CD8-positive, alpha-beta memory T cell (primary cell): ENCODE results near the gene ABR. TPM values are rescaled to one million over a fixed set of nuclear protein-coding genes. Genes with fewer than 3 reads are reported as not detected.
A peak's percentile ranks its signal among the peaks of the same experiment; 100 is the strongest.

Experiments
- CTCF ChIA-PET: fragments of 350-600 bp; sonication (Branson Sonifier 250); formaldehyde crosslinking; loops from one replicate; lab custom pipeline; 2021; ENCODE audit warnings: antibody characterized with exemption; lab: Charles Lee
- POLR2A ChIA-PET: fragments of 350-600 bp; sonication (Branson Sonifier 250); formaldehyde crosslinking; loops from one replicate; lab custom pipeline; 2021; ENCODE audit warnings: antibody characterized with exemption; lab: Charles Lee
- DNase-seq, 5 donors: peaks; one replicate each; pipeline versions ENCODE4 v3.0.0 to v3.0.0-alpha.2; 2020 to 2022; ENCODE audit warnings: mixed read lengths in 1 of 5
- H3K27ac ChIP-seq: one replicate; pipeline ENCODE4 v1.7.0; 2013; ENCODE audit warnings: low read depth, mild to moderate bottlenecking, low read length, moderate library complexity
- H3K27me3 ChIP-seq: 2 replicates; pipeline ENCODE4 v1.7.0; 2013; ENCODE audit warnings: low read length, mild to moderate bottlenecking; ENCODE audit not compliant: insufficient read depth, poor library complexity, severe bottlenecking
- H3K36me3 ChIP-seq: 2 replicates; pipeline ENCODE4 v1.7.0; 2013; ENCODE audit warnings: mild to moderate bottlenecking, low read length, moderate library complexity; ENCODE audit not compliant: insufficient read depth
- H3K4me1 ChIP-seq: 2 replicates; pipeline ENCODE4 v1.7.0; 2013; ENCODE audit warnings: mild to moderate bottlenecking, low read length, moderate library complexity; ENCODE audit not compliant: insufficient read depth
- H3K4me3 ChIP-seq: 2 replicates; pipeline ENCODE4 v1.7.0; 2013; ENCODE audit warnings: mild to moderate bottlenecking, low read length
- H3K9me3 ChIP-seq: 2 replicates; pipeline ENCODE4 v1.7.0; 2013; ENCODE audit warnings: mild to moderate bottlenecking, low read length
- H3K27ac Mint-ChIP-seq, 8 donors: one replicate each; pipeline ENCODE4 v1.8.0; 2020 to 2021; ENCODE audit warnings: mixed read lengths in 8 of 8, mild to moderate bottlenecking in 6 of 8, inconsistent platforms in 3 of 8, moderate library complexity in 3 of 8
- H3K27me3 Mint-ChIP-seq, 2 donors: one replicate each; pipeline ENCODE4 v1.8.0; 2020 to 2021; ENCODE audit warnings: mixed read lengths in 2 of 2, mild to moderate bottlenecking in 1 of 2, moderate library complexity in 1 of 2
- H3K36me3 Mint-ChIP-seq, 3 donors: one replicate each; pipeline ENCODE4 v1.8.0; 2020 to 2021; ENCODE audit warnings: mixed read lengths in 3 of 3, inconsistent platforms in 1 of 3, mild to moderate bottlenecking in 1 of 3
- H3K4me1 Mint-ChIP-seq, 3 donors: one replicate each; pipeline ENCODE4 v1.8.0; 2020 to 2021; ENCODE audit warnings: mixed read lengths in 3 of 3, inconsistent platforms in 1 of 3, mild to moderate bottlenecking in 1 of 3
- H3K4me3 Mint-ChIP-seq, 7 donors: one replicate each; pipeline ENCODE4 v1.8.0; 2020 to 2021; ENCODE audit warnings: mixed read lengths in 7 of 7, mild to moderate bottlenecking in 6 of 7, moderate library complexity in 4 of 7, inconsistent platforms in 2 of 7
- H3K9me3 Mint-ChIP-seq, 5 donors: one replicate each; pipeline ENCODE4 v1.8.0; 2020 to 2022; ENCODE audit warnings: mixed read lengths in 5 of 5, mild to moderate bottlenecking in 3 of 5, moderate library complexity in 2 of 5, inconsistent platforms in 1 of 5
- polyA plus RNA-seq: library from polyadenylated mRNA; unstranded; fragments of 300-500 nt; fragmentation: Illumina TruSeq; gene quantifications from one replicate; pipeline ENCODE4 v1.2.3, GENCODE V29; 2021
- total RNA-seq, 2 experiments: library from RNA; stranded (reverse); gene quantifications; one replicate each; pipeline ENCODE4 v1.2.3, GENCODE V29; 2021

ABR gene
- total and polyA plus RNA-seq, 3 experiments from 2014 or later, result 26.9 to 60.8 (median 60.4) TPM

DNA sequence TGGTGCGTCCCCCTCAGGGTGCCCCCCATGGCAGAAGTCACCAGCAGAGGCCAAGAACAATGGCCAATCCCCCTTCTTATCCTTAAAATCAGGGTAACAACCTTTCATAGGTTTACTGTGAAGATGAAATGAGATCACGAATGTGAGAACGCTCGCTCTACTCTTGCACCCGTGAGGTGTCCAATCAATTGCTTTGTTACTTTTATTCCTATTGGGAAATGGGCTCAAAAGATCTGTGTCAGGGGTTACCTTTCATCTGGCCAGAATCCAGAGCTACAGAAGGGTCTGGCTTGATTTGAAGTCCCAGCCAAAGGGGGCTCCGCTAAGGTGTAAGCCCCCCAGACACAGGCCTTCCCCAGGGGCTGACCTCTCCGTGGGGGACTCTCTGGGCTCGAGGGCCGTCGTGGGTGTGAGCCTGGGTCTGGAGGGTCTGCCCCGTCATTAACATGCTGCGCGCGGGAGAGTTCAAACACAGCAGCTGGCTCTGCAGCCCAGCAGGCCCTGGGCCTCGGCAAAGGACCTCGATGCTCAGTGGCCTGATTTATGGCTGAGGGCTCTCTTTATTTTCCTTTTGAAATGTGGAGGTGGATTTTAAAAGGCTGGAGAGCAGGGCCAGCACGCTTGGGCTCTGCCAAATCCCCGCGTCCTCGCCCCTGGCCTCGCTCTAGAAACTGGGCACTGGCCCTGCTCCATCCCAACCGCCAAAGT is 10.4 kb downstream of the ABR start:
- CTCF ChIA-PET, result no interaction called here

DNA sequence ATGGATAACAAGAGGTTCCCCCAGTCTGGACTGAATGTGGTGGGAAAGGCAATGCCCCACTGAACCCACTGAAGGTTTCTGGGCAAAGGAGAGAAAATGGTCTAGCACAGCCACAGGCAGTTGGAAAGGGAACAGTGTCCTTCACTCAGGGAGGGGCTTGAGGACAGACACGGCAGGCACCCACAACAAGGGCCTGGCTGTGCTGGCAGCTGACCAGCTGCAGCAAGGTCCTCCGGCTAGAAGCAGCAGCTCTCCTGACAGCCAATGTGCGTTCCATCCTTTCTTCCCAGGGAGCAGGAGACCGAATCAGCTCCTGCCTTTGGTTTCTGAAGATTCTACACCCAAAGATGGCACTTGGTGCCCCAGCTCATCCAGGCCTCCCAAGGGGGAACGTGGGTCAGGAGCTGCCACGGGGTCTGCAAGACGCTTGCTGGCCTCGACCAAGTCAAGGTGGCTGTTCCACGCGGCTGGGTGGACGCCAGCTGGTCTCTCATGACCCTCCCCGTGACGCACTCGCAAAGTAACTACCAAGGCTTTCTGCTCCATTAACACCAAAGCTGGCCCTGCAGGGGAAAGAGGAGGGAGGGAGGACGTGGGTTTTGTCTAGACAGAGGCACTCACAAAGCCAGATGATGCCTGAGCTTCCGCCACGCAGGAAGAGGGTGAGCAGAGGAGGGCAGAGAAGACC is 11.1 kb downstream of the ABR start:
- H3K9me3 Mint-ChIP-seq, result no peaks in the 10 kb centered on the region
- H3K4me1 ChIP-seq, result no peaks in the 10 kb centered on the region
- no peak overlapping the region for H3K27ac ChIP-seq
- ChIA-PET CTCF (no interaction called here), POLR2A (no interaction called here)
- no peak overlapping the region for H3K4me3 ChIP-seq
- no peaks in the 10 kb centered on the region for H3K27me3 Mint-ChIP-seq
- peaks cover 0 to 2% (median 1%) of the 10 kb centered on the region in 3 donors for H3K36me3 Mint-ChIP-seq
- no peak for DNase-seq
- H3K9me3 ChIP-seq, result no peaks in the 10 kb centered on the region
- H3K27me3 ChIP-seq, result no peaks in the 10 kb centered on the region
- H3K27ac Mint-ChIP-seq, result no peak overlapping the region
- H3K36me3 ChIP-seq, result no peaks in the 10 kb centered on the region
- H3K4me3 Mint-ChIP-seq, result no peak overlapping the region
- H3K4me1 Mint-ChIP-seq, result peaks cover 2 to 10% (median 5%) of the 10 kb centered on the region in 3 donors

More for the DNA sequence above, 10.4 kb downstream of the ABR start:
- Histone ChIP-seq H3K27ac (no peak overlapping the region), H3K36me3 (no peaks in the 10 kb centered on the region), H3K27me3 (no peaks in the 10 kb centered on the region), H3K9me3 (no peaks in the 10 kb centered on the region), H3K4me1 (no peaks in the 10 kb centered on the region), H3K4me3 (no peak overlapping the region)
- peaks cover 0 to 2% (median 1%) of the 10 kb centered on the region in 3 donors for H3K36me3 Mint-ChIP-seq
- H3K27me3 Mint-ChIP-seq, result no peaks in the 10 kb centered on the region
- H3K9me3 Mint-ChIP-seq, result no peaks in the 10 kb centered on the region
- H3K27ac Mint-ChIP-seq, result no peak overlapping the region
- no peak for DNase-seq
- POLR2A ChIA-PET, result no interaction called here
- no peak overlapping the region for H3K4me3 Mint-ChIP-seq
- peaks cover 6 to 16% (median 11%) of the 10 kb centered on the region in 3 donors for H3K4me1 Mint-ChIP-seq

DNA sequence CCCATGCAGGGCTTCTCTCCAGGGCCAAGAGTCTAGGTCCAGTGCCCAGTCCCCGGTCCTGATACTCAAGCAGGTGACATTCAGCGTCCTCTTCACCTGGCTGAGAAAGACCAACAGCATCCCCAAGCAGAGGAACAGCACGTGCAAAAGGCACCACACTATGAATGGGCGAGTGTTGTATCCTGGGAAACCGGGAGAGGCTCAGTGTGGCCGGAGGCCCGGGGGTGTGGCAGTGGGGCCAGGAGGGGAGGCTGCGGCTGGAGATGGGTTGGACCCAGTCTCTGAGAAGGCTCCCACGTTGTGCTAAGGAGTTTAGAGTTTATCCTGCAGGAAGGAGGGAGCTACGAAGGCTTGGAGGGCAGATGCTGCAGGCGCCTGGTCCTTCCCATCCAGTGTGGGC is 13.5 kb downstream of the ABR start:
- Histone ChIP-seq H3K27ac (no peak overlapping the region), H3K4me1 (no peaks in the 10 kb centered on the region), H3K4me3 (no peak overlapping the region), H3K36me3 (no peaks in the 10 kb centered on the region), H3K27me3 (no peaks in the 10 kb centered on the region), H3K9me3 (no peaks in the 10 kb centered on the region)
- ChIA-PET CTCF (interaction anchor here (1.5 to 2.0 kb wide), 2 partner anchors 21 to 44 kb away, joined by 3 to 5 read pairs; no protein-coding TSS in a partner anchor), POLR2A (no interaction called here)
- H3K9me3 Mint-ChIP-seq, result no peaks in the 10 kb centered on the region
- peak overlapping the region in 1 of 8 donors; percentile 29 for H3K27ac Mint-ChIP-seq
- peaks cover 2 to 5% (median 4%) of the 10 kb centered on the region in 3 donors for H3K4me1 Mint-ChIP-seq
- no peak overlapping the region for H3K4me3 Mint-ChIP-seq
- peaks cover 0 to 2% (median 1%) of the 10 kb centered on the region in 3 donors for H3K36me3 Mint-ChIP-seq
- H3K27me3 Mint-ChIP-seq, result no peaks in the 10 kb centered on the region
- no peak for DNase-seq

DNA sequence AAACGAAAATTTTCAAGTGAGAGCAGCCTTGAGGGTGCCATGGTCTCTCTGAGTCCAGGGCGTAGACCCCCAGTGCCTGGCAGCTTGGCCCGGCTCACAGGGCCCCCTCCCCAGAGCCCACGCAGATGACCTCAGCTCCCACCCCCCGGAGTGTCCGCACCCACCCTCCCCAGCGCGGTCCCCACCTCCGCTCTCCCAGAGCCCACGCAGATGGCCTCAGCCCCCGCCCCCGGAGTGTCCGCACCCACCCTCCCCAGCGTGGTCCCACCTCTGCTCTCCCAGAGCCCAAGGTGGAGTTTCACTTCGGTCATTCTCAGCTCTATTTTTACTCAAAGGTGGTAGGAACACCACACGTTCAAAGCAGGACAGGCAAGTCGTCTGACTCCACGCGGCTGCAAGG is 13.9 kb downstream of the ABR start:
- Mint-ChIP-seq H3K4me1 (peaks cover 2 to 5% (median 4%) of the 10 kb centered on the region in 3 donors), H3K36me3 (peaks cover 0 to 2% (median 1%) of the 10 kb centered on the region in 3 donors), H3K9me3 (no peaks in the 10 kb centered on the region), H3K27me3 (no peaks in the 10 kb centered on the region), H3K27ac (peak overlapping the region in 1 of 8 donors; percentile 29), H3K4me3 (no peak overlapping the region)
- Histone ChIP-seq H3K4me3 (no peak overlapping the region), H3K4me1 (no peaks in the 10 kb centered on the region), H3K36me3 (no peaks in the 10 kb centered on the region), H3K27ac (no peak overlapping the region), H3K9me3 (no peaks in the 10 kb centered on the region), H3K27me3 (no peaks in the 10 kb centered on the region)
- no peak for DNase-seq
- ChIA-PET CTCF (interaction anchor here (1.5 to 2.0 kb wide), 2 partner anchors 21 to 43 kb away, joined by 3 to 5 read pairs; no protein-coding TSS in a partner anchor), POLR2A (no interaction called here)

DNA sequence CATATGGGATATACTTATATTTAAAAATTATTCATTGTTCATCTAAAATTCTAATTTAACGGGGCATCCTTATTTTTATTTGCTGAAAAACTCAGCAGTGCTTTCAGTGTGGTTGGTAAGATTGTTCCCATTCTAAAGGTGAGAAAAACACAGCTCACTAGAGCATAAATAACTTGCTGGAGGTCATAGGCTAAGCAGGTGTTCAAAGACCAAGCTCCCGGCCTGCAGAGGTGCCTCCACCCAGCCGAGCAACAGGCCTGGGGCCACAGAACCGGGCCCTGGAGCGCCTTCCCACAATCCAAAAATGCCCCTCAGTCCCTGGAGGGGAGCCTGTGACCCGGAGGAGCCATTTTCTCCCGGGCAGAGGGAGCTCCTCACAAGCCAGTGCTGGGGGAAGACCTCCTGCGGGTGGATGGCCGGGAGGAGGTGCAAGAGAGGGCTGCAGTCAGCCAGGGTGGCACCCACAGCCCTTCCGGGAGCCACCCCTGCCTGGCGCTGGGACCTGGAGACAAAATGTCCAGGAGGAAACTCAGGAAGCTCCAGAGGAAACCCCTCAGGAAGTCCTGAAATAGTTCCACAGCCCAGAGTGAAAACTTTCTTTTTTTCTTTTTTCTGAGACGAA is 14.7 kb downstream of the ABR start:
- no peak overlapping the region for H3K4me3 Mint-ChIP-seq
- Histone ChIP-seq H3K27ac (no peak overlapping the region), H3K27me3 (no peaks in the 10 kb centered on the region), H3K4me3 (no peak overlapping the region), H3K9me3 (no peaks in the 10 kb centered on the region), H3K4me1 (no peaks in the 10 kb centered on the region), H3K36me3 (no peaks in the 10 kb centered on the region)
- peaks cover 4 to 7% (median 6%) of the 10 kb centered on the region in 3 donors for H3K4me1 Mint-ChIP-seq
- H3K9me3 Mint-ChIP-seq, result no peaks in the 10 kb centered on the region
- POLR2A ChIA-PET, result no interaction called here
- H3K27me3 Mint-ChIP-seq, result no peaks in the 10 kb centered on the region
- peaks cover 0 to 6% (median 1%) of the 10 kb centered on the region in 3 donors for H3K36me3 Mint-ChIP-seq
- peak overlapping the region in 2 of 8 donors; percentile 26 to 32 for H3K27ac Mint-ChIP-seq
- CTCF ChIA-PET, result no interaction called here
- DNase-seq, result no peak

DNA sequence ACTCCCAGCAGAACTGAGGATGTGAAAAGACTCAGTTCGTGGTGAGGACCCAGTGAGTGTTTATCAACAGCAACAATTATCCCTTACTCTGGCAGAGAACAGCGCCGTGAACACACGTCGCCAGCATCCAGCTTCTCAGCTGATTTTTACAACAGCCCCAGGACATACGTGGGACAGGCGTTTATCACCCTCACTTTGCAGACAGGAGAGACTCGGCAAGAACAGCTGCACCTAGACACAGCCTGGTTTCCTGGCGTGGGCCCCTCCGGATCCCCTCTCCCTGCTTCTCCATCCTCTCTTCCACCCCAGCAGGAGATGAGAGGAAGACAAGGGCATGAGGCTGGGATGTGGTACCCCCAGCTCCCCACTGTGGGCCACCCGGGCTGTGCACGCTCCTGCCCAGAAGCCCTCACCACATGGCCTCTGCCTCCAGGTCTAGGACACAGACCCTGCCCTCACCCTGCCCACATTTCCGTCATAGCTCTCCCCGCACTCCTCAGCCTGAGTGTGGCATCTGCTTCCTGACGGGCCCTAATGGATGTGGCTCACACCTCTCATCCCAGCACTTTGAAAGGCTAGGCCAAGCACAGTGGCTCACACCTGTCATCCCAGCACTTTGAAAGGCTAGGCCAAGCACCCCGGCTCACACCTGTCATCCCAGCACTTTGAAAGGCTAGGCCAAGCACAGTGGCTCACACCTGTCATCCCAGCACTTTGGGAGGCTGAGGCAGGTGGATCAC is 17.5 kb downstream of the ABR start:
- no peaks in the 10 kb centered on the region for H3K27me3 ChIP-seq
- no peak for DNase-seq
- H3K4me3 ChIP-seq, result no peak overlapping the region
- Mint-ChIP-seq H3K9me3 (no peaks in the 10 kb centered on the region), H3K27ac (no peak overlapping the region), H3K27me3 (no peaks in the 10 kb centered on the region), H3K36me3 (peaks cover 0 to 14% (median 5%) of the 10 kb centered on the region in 3 donors), H3K4me3 (no peak overlapping the region), H3K4me1 (peaks cover 0 to 6% (median 4%) of the 10 kb centered on the region in 3 donors)
- ChIA-PET POLR2A (no interaction called here), CTCF (interaction anchor here (0.9 to 1.6 kb wide), 3 partner anchors 24 to 203 kb away, joined by 3 read pairs; no protein-coding TSS in a partner anchor)
- no peaks in the 10 kb centered on the region for H3K36me3 ChIP-seq
- no peaks in the 10 kb centered on the region for H3K4me1 ChIP-seq
- no peaks in the 10 kb centered on the region for H3K9me3 ChIP-seq
- no peak overlapping the region for H3K27ac ChIP-seq

DNA sequence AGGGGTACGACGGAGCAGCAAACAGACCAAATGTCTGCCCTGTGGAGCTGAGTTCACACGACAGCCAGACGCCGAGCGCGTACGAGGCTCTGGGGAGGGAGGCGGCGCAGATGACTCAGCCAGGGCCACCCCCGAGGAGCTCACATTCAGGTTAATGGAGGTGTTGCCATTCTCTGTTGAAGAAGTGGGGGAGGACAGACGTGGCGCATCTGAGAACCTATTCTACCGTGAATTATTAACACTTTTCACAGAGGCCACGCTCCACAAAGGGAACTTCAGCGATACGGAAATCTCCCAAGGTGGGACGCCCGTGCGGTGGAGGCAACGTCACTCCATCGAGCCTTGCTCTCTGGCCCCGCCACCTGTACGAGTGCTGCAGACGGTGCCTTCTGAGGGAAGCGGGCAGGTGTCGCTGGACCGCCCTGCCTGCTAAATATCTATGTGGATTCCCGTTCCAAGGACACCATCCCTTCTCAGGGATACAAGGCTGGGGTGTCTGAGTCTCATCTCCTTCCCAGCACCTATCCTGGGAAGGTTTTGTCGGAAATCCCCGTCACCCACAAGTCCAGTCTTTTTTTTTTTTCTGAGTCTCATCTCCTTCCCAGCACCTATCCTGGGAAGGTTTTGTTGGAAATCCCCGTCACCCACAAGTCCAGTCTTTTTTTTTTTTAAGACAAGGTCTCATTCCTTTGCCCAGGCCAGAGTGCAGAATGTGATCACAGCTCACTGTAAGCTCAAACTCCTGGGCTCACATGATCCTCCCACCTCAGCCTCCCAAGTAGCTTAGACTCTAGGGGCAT is 19.0 kb downstream of the ABR start:
- Histone ChIP-seq H3K4me3 (no peak overlapping the region), H3K36me3 (no peaks in the 10 kb centered on the region), H3K27ac (no peak overlapping the region), H3K9me3 (no peaks in the 10 kb centered on the region), H3K27me3 (no peaks in the 10 kb centered on the region), H3K4me1 (no peaks in the 10 kb centered on the region)
- Mint-ChIP-seq H3K36me3 (peaks cover 0 to 17% (median 5%) of the 10 kb centered on the region in 3 donors), H3K9me3 (no peaks in the 10 kb centered on the region), H3K4me1 (peaks cover 0 to 6% (median 4%) of the 10 kb centered on the region in 3 donors), H3K4me3 (no peak overlapping the region), H3K27ac (no peak overlapping the region), H3K27me3 (no peaks in the 10 kb centered on the region)
- DNase-seq, result no peak
- ChIA-PET CTCF (interaction anchor here (0.9 kb wide), 1 partner anchor 204 kb away, joined by 3 read pairs; no protein-coding TSS in a partner anchor), POLR2A (no interaction called here)
